Thoracic aorta (tissue), 2 donors: ENCODE measurements around the gene LEPROT. TPM values are rescaled to one million over a fixed set of nuclear protein-coding genes. Genes with fewer than 3 reads are reported as not detected.

Source experiments
- ATAC-seq: fragments of 150-250 bp; one replicate; pipeline ENCODE4 v1.8.0; 2017; ENCODE audit warnings: low read depth; ENCODE audit not compliant: insufficient number of reproducible peaks, low FRiP score
- DNase-seq: peaks from one replicate; pipeline ENCODE4 v3.0.0-alpha.2; 2020; ENCODE audit warnings: low spot score
- H3K27ac ChIP-seq, 2 donors: fragments of 200-600 bp; sonication (generic); 1 replicate in 1 of 2; 2 replicates in 1 of 2; pipeline ENCODE4 v1.5.1; 2016; ENCODE audit warnings: mild to moderate bottlenecking in 2 of 2, moderate library complexity in 2 of 2
- H3K27me3 ChIP-seq: fragments of 200-600 bp; sonication (generic); replicated peaks from 2 replicates; pipeline ENCODE4 v1.6.0; 2016; ENCODE audit warnings: mild to moderate bottlenecking; ENCODE audit not compliant: insufficient read depth
- H3K36me3 ChIP-seq: fragments of 200-600 bp; sonication (generic); one replicate; pipeline ENCODE4 v1.5.1; 2016
- H3K4me1 ChIP-seq, 2 donors: fragments of 200-600 bp; sonication (generic); 1 replicate in 1 of 2; 2 replicates in 1 of 2; pipeline versions ENCODE4 v1.5.1 to v1.6.0; 2016; ENCODE audit warnings: low read depth in 2 of 2, mild to moderate bottlenecking in 1 of 2; ENCODE audit not compliant: control insufficient read depth in 1 of 2
- H3K4me3 ChIP-seq: fragments of 200-600 bp; sonication (generic); 2 replicates; pipeline ENCODE4 v1.5.1; 2016; ENCODE audit warnings: mild to moderate bottlenecking
- H3K9me3 ChIP-seq: fragments of 200-600 bp; sonication (generic); 2 replicates; pipeline ENCODE4 v1.5.1; 2016
- total RNA-seq, 2 donors: library from RNA; depleted of rRNA; stranded (reverse); fragments of >200 nt; gene quantifications; one replicate each; pipeline versions ENCODE4 v1.1.0 to v1.2.3, GENCODE V29; 2016
- TF ChIP-seq, protein P1 (sequence below): fragments of 200-600 bp; sonication (generic); IDR thresholded peaks from one replicate; pipeline ENCODE4 v1.5.1; 2019; ENCODE audit warnings: antibody characterized with exemption

Gene LEPROT
- total RNA-seq, 2 donors from 2014 or later = 79.5 to 82.9 TPM

DNA sequence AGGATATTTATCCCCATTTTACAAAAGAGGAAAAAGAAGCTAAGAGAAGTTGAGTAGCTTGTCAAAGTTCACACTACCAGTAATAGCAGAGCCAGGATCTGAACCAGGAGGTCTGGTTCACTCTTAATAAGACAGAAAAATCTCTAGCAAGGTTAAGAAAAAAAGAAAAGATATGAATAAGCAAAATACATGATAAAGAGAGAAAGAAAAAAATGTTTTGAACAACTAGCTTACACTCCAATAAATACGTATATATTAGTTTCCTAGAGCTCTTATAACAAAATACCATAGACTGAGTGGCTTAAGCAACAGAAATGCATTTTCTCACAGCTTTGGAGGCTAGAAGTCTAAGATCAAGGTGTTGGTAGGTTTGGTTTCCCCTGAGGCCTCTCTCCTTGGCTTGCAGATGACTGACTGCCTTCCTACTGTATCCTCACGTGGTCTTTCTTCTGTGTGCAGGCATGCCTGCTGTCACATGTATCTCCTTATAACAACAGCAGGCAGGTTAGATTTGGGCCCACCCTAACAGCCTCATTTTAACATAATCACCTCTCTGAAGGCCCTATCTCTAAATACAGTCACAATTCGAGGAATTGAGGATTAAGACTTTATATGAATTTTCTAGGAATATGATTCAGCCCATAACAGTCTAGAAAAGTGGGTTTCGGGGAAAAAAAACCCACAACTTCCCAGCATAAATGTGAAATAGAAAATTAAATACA, 60.4 kb downstream of the LEPROT start:
- TF ChIP-seq, protein P1, sequence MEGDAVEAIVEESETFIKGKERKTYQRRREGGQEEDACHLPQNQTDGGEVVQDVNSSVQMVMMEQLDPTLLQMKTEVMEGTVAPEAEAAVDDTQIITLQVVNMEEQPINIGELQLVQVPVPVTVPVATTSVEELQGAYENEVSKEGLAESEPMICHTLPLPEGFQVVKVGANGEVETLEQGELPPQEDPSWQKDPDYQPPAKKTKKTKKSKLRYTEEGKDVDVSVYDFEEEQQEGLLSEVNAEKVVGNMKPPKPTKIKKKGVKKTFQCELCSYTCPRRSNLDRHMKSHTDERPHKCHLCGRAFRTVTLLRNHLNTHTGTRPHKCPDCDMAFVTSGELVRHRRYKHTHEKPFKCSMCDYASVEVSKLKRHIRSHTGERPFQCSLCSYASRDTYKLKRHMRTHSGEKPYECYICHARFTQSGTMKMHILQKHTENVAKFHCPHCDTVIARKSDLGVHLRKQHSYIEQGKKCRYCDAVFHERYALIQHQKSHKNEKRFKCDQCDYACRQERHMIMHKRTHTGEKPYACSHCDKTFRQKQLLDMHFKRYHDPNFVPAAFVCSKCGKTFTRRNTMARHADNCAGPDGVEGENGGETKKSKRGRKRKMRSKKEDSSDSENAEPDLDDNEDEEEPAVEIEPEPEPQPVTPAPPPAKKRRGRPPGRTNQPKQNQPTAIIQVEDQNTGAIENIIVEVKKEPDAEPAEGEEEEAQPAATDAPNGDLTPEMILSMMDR = no peak
- no peaks in the 10 kb centered on the region for H3K9me3 ChIP-seq
- ATAC-seq = no peak
- no peak overlapping the region for H3K4me3 ChIP-seq
- H3K4me1 ChIP-seq = peaks cover 0 to 5% of the 10 kb centered on the region in 2 donors
- H3K27ac ChIP-seq = no peak overlapping the region
- H3K27me3 ChIP-seq = no peaks in the 10 kb centered on the region
- no peak for DNase-seq
- no peaks in the 10 kb centered on the region for H3K36me3 ChIP-seq

DNA sequence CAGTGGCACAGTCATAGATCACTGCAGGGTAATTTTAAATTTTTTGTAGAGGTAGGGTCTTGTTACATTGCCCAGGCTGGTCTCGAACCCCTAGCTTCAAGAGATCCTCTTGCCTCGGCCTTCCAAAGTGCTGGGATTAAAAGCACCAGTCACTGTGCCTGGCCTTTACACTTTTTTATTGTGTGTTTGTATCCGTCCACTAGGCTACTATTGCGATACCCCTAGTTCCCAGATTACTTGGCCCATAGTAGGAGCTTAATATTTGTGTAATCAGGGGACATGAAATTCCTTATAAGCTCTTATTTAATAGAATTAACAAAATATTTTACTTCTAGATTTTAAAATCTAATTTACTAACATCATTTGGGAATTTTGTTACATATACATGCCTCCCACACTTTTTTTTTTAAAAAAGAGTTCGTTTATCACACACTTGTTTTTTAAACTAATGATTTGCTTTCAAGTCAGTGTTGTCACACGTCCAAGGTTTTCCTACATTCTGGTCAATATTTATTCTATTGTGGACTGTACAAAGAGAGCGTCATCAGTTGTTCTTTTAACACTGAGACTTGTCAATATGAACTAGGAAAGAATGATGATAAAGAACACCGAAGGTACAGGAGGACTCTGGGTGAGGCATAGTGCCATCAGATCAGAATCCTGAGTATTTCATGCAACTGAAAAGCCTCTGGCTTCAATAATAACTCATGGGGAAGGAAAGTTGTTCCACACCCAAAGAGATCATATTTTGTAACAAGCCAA, 63.7 kb downstream of the LEPROT start:
- TF ChIP-seq, protein P1 = no peak
- no peak overlapping the region for H3K27ac ChIP-seq
- no peaks in the 10 kb centered on the region for H3K27me3 ChIP-seq
- ATAC-seq (no peak), DNase-seq (no peak)
- H3K9me3 ChIP-seq = no peaks in the 10 kb centered on the region
- no peak overlapping the region for H3K4me3 ChIP-seq
- H3K4me1 ChIP-seq = no peaks in the 10 kb centered on the region
- no peaks in the 10 kb centered on the region for H3K36me3 ChIP-seq

Other genes with a start within 250 kb of the LEPROT start
- 1 to 10 TPM; 3.7 TPM for gene DNAJC6, start 111.1 kb upstream of the LEPROT start, total RNA-seq
- gene LEPR, start within 50 bp of the LEPROT start, total RNA-seq = 10 to 100 TPM; 17.6 to 42.3 TPM